Neural cell (in vitro differentiated cells): Measurements from ENCODE around the gene NECTIN1. TPM values are rescaled to one million over a fixed set of nuclear protein-coding genes. Genes with fewer than 3 reads are reported as not detected.

ENCODE experiments used
- H2AFZ ChIP-seq: fragments of 200-600, 300-800 bp; sonication (generic), shearing (Covaris generic); 2 replicates; pipeline ENCODE4 v1.6.0; 2014; ENCODE audit warnings: low read depth, mild to moderate bottlenecking, antibody characterized with exemption, low read length, moderate library complexity
- H3F3A ChIP-seq: fragments of 200-600 bp; shearing (Covaris generic); 2 replicates; pipeline ENCODE4 v1.6.1; 2016; ENCODE audit warnings: mild to moderate bottlenecking, moderate library complexity, mixed read lengths, antibody characterized with exemption, low read length; ENCODE audit not compliant: insufficient read depth, poor library complexity, severe bottlenecking
- H3K27ac ChIP-seq: fragments of 200-600, 300-800 bp; sonication (generic), shearing (Covaris generic); 2 replicates; pipeline ENCODE4 v1.5.1; 2014; ENCODE audit warnings: mild to moderate bottlenecking, low read length, moderate library complexity
- H3K27me3 ChIP-seq: fragments of 300-800, 200-600 bp; sonication (generic), shearing (Covaris generic); 2 replicates; pipeline ENCODE4 v1.6.0; 2014; ENCODE audit warnings: mild to moderate bottlenecking, low read depth, low read length, moderate library complexity; ENCODE audit not compliant: insufficient read depth
- H3K36me3 ChIP-seq: fragments of 300-800, 200-600 bp; sonication (generic), shearing (Covaris generic); 2 replicates; pipeline ENCODE4 v1.5.1; 2014; ENCODE audit warnings: mild to moderate bottlenecking, antibody characterized with exemption, low read length, moderate library complexity; ENCODE audit not compliant: insufficient read depth
- H3K4me2 ChIP-seq: fragments of 300-800, 200-600 bp; sonication (generic), shearing (Covaris generic); 2 replicates; pipeline ENCODE4 v1.6.0; 2014; ENCODE audit warnings: mild to moderate bottlenecking, low read length
- H3K4me3 ChIP-seq: fragments of 300-800, 200-600 bp; sonication (generic), shearing (Covaris generic); 2 replicates; pipeline ENCODE4 v1.5.1; 2014; ENCODE audit warnings: mild to moderate bottlenecking, low read length, moderate library complexity
- H3K79me2 ChIP-seq: fragments of 200-600 bp; shearing (Covaris generic); replicated peaks from 2 replicates; pipeline ENCODE4 v1.6.0; 2014; ENCODE audit warnings: mild to moderate bottlenecking, low read length, moderate library complexity; ENCODE audit not compliant: insufficient read depth
- H3K9ac ChIP-seq: fragments of 300-800, 200-600 bp; sonication (generic), shearing (Covaris generic); 2 replicates; pipeline ENCODE4 v1.6.1; 2016; ENCODE audit warnings: mild to moderate bottlenecking, low read length, mixed read lengths
- H3K9me2 ChIP-seq: fragments of 200-600 bp; shearing (Covaris generic); 2 replicates; pipeline ENCODE4 v1.6.1; 2016; ENCODE audit warnings: mild to moderate bottlenecking, low read length, mixed read lengths; ENCODE audit not compliant: insufficient read depth
- H3K9me3 ChIP-seq: fragments of 200-600, 300-800 bp; sonication (generic), shearing (Covaris generic); 2 replicates; pipeline ENCODE4 v1.6.1; 2016; ENCODE audit warnings: mild to moderate bottlenecking, mixed run types, low read length, moderate library complexity, mixed read lengths
- H4K20me1 ChIP-seq: fragments of 200-600 bp; shearing (Covaris generic); 2 replicates; pipeline ENCODE4 v1.6.1; 2016; ENCODE audit warnings: mild to moderate bottlenecking, mixed run types; ENCODE audit not compliant: insufficient read depth
- CTCF ChIP-seq: fragments of 450-650 bp; IDR thresholded peaks from 2 replicates; pipeline ENCODE4 v1.5.1; 2014; ENCODE audit warnings: antibody characterized with exemption, mild to moderate bottlenecking, moderate library complexity; ENCODE audit not compliant: poor library complexity, severe bottlenecking
- EP300 ChIP-seq: fragments of 450-650 bp; conservative IDR thresholded peaks from 2 replicates; pipeline ENCODE4 v1.6.1; 2014; ENCODE audit warnings: antibody characterized with exemption, mild to moderate bottlenecking, moderate library complexity; ENCODE audit not compliant: poor library complexity, severe bottlenecking
- EZH2 ChIP-seq: fragments of 200-600, 300-800 bp; shearing (Covaris generic), sonication (generic); IDR thresholded peaks from 2 replicates; pipeline ENCODE4 v1.6.1; 2014; ENCODE audit warnings: antibody characterized with exemption, low read length, borderline replicate concordance, mild to moderate bottlenecking; ENCODE audit not compliant: insufficient read depth, poor library complexity, severe bottlenecking
- MXI1 ChIP-seq: fragments of 450-650 bp; conservative IDR thresholded peaks from 2 replicates; pipeline ENCODE4 v1.6.1; 2014; ENCODE audit warnings: antibody characterized with exemption, mild to moderate bottlenecking; ENCODE audit not compliant: poor library complexity, severe bottlenecking
- POLR2AphosphoS5 ChIP-seq: IDR thresholded peaks from 2 replicates; pipeline ENCODE4 v1.6.1; 2012
- RAD21 ChIP-seq: fragments of 450-650 bp; conservative IDR thresholded peaks from 2 replicates; pipeline ENCODE4 v1.6.1; 2014; ENCODE audit warnings: antibody characterized with exemption, mild to moderate bottlenecking, moderate library complexity
- REST ChIP-seq: IDR thresholded peaks from 2 replicates; pipeline ENCODE4 v1.6.1; 2012; ENCODE audit warnings: borderline replicate concordance
- SMC3 ChIP-seq: fragments of 450-650 bp; conservative IDR thresholded peaks from 2 replicates; pipeline ENCODE4 v1.6.1; 2014; ENCODE audit warnings: antibody characterized with exemption, mild to moderate bottlenecking, moderate library complexity; ENCODE audit not compliant: poor library complexity
- TAF1 ChIP-seq: IDR thresholded peaks from 2 replicates; pipeline ENCODE4 v1.6.1; 2012; ENCODE audit warnings: low read depth
- polyA plus RNA-seq: library from polyadenylated mRNA; depleted of rRNA; stranded (reverse); fragments of >200 nt; gene quantifications from 2 replicates; pipeline ENCODE4 v1.2.3, GENCODE V29; 2014

Gene NECTIN1
- polyA plus RNA-seq, 1 donor from 2014 or later = 5.6 TPM

DNA sequence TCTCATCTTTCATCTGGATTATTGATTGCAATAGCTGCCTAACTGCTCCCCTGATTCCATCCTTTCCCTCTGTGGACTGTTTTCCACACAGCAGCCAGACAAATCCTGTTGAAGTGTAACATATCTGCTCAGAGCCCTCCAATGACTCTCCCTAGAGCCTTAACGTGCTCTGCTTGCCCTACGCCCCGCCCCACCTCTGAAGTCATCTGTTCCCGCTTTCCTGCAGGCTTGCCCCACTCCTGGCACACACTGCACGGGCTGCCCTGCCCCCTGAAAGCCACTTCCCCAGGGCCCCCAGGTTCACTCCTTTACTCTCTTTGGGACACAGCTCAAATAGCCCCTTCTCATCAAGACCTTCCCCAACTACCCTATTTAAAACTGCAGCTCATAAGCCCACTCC, 59.5 kb downstream of the NECTIN1 start:
- no peaks in the 10 kb centered on the region for H3K9me2 ChIP-seq
- H3K27ac ChIP-seq = no peak overlapping the region
- no peak overlapping the region for H3K9ac ChIP-seq
- no peak overlapping the region for H3K4me2 ChIP-seq
- H2AFZ ChIP-seq = no peak overlapping the region
- no peak overlapping the region for H3K4me3 ChIP-seq
- TF ChIP-seq SMC3 (no peak), TAF1 (no peak), EZH2 (no peak), RAD21 (no peak), EP300 (no peak), MXI1 (no peak), CTCF (no peak), POLR2AphosphoS5 (no peak)
- H3K9me3 ChIP-seq = no peaks in the 10 kb centered on the region
- no peaks in the 10 kb centered on the region for H3K79me2 ChIP-seq
- H3K27me3 ChIP-seq = no peaks in the 10 kb centered on the region
- H3F3A ChIP-seq = no peaks in the 10 kb centered on the region
- no peaks in the 10 kb centered on the region for H3K36me3 ChIP-seq
- no peaks in the 10 kb centered on the region for H4K20me1 ChIP-seq

GRCh38 chr11:119668676-119669075, 60.3 kb downstream of the NECTIN1 start:
- Histone ChIP-seq H3K9ac (no peak overlapping the region), H3K9me2 (no peaks in the 10 kb centered on the region), H3F3A (no peaks in the 10 kb centered on the region), H3K4me3 (no peak overlapping the region), H2AFZ (no peak overlapping the region), H3K9me3 (no peaks in the 10 kb centered on the region), H3K4me2 (no peak overlapping the region), H3K27me3 (no peaks in the 10 kb centered on the region), H3K79me2 (no peaks in the 10 kb centered on the region), H3K36me3 (no peaks in the 10 kb centered on the region), H4K20me1 (no peaks in the 10 kb centered on the region), H3K27ac (no peak overlapping the region)
- no peak for TF ChIP-seq TAF1
- TF ChIP-seq CTCF = no peak
- TF ChIP-seq SMC3 = no peak
- TF ChIP-seq POLR2AphosphoS5 = no peak
- TF ChIP-seq MXI1 = no peak
- TF ChIP-seq REST = no peak
- no peak for TF ChIP-seq EP300
- no peak for TF ChIP-seq EZH2
- TF ChIP-seq RAD21 = no peak
